HG03097 (cell line): Measurements from ENCODE around the gene DMRT1.

Experiments
- ATAC-seq: cut with Tn5 transposase; IDR thresholded peaks from one replicate; pipeline ENCODE4 v1.9.1; 2021; ENCODE audit not compliant: unreplicated experiment, low FRiP score

DMRT1 gene

GRCh38 chr9:841371-842209 is at the start of gene DMRT1:
Gene DMRT1, plus strand, starts transcription at chr9:841697. Its CDS starts 142 bp downstream, at chr9:841839.
- no peak for ATAC-seq

GRCh38 chr9:792331-793260 is 48.9 kb upstream of the DMRT1 start:
- no peak for ATAC-seq

- ATAC-seq: no peak
Measured at GRCh38 chr9:794386-794785, 47.1 kb upstream of the DMRT1 start.

DNA sequence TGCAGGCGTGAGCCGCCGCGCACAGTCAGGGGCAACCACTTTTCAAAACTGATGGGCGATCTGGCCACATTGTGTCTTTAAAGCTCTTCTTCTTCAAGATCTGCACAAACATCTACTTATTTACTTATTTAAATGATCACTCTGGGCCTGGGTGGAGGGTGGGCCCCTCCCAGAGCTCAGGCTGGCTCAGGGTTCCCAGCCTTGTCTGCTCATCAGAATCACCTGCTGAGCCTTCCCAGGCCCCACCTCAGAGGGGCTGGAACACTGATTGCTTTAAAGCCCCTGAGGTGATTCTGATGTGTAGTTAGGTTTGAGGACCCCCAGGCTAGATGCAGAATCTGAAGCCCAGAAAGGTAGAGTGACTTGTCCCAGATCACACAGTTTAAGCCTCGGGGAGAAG is 45.6 kb upstream of the DMRT1 start:
- no peak for ATAC-seq

GRCh38 chr9:800591-801150 is 40.8 kb upstream of the DMRT1 start:
- no peak for ATAC-seq

DNA sequence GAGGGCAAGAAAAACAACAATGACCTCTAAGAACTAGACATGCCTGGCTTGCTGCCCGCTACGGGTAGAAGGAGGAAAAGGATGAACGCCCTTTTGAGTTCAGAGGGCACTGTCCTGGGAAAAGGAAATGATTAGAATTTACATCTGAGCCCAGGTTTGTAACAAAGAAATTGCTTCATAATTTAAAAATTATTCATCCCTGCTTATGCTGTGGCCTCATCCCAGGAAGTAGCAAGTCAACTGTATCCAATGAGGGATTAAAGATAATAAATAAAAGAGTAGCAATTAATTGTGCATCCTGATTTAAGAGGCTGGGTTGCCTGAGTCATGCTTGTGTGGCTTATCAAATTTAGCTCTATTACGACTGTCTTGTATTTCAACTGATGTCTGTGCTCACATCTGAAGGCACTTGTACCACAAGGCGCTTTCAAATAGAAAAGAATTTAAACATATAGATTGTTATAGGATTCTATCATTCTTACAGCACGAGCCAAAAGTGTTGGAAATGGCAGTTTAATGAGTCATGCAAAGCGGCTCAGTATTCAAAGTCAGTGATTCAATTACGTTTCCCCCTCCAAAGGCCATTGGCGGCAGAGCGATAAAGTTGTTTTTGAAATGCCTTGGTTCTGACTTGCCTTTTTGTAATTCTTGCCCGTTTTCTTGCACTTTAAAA is 40.0 kb upstream of the DMRT1 start:
- ATAC-seq: no peak

- no peak for ATAC-seq
Measured at GRCh38 chr9:804026-804425, 37.5 kb upstream of the DMRT1 start.

- no peak for ATAC-seq
Measured at GRCh38 chr9:805151-805550, 36.3 kb upstream of the DMRT1 start.

- ATAC-seq: no peak
Measured at GRCh38 chr9:806285-807156, 35.0 kb upstream of the DMRT1 start.

- no peak for ATAC-seq
Measured at GRCh38 chr9:811106-811531, 30.4 kb upstream of the DMRT1 start.

GRCh38 chr9:818958-819357 is 22.5 kb upstream of the DMRT1 start:
- ATAC-seq: no peak

- no peak for ATAC-seq
Measured at GRCh38 chr9:826500-827280, 14.8 kb upstream of the DMRT1 start.

DNA sequence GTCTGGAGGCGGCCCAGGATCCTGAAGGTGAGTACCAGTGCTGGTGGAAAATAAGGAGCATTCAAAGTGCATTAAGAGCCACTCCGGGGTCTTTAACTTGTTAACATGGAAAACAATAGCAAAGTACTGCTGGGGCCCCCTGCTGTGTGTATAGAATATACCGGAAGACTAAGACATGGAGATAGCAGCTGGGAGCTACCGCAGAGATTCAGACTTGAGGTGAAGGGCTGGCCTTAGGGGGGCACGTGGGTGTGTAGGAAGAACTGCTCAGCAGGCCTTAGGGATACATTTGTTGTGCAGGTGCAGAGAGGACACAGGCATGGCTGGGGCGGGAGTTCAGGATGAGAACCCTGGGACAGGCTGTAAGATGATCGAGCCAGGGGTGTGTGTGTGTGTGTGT is 1.2 kb upstream of the DMRT1 start:
- no peak for ATAC-seq

DNA sequence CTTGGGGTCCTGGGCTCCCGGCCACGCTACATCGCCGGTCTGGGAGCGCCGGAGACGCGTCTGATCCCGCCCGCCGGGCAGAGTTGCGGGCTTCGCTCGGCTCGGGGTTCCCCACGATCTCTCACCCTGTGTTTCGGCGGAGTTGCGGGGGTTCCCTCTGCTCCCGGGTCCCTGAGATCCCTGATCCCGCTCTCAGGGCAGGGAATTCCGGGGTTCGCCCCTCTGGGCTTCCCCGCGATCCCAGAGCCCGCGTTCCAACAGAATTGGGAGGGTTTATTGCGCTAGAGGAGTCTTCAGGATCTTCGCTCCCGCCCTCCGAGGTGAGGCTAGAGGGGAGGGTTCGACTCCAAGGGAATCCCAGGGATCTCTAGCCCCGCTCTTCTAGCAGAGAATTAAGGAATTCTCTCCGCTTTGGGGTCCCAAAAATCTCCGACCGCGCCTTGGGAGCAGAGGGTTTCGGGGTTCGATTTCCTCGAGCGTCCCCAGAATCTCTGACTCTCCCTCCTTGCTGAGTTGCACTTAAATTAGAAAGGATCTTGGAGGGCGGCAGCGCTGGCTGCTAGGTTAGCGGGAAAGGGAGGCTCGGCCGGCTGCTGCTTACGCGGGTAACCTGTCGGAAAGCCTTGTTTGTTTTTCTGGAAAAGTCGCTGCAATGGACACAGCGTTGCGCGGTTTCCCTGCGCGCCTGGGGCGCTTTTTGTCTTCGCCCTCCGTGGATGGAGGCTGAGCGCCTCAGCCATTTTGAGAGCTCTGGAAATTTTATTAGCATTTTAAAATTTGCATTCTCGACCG is 1.3 kb downstream of the DMRT1 start:
- no peak for ATAC-seq

DNA sequence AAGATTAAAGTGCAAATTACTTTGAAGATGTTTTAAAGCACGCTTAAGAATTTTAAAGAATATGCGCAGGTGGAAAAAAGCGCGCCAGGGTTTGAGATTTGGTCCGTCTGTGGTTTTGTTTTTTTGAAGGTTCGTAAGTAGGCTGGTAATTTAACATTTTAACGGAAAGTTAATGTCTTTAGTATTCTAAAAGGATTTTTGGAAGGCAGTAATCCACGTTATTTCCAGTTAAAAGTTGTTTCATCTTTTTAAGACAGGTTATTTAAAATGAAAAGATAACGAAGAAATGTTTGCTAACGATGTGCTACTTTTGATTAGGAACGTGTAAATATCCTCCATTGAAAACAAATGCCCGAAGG is 1.9 kb downstream of the DMRT1 start:
- no peak for ATAC-seq

DNA sequence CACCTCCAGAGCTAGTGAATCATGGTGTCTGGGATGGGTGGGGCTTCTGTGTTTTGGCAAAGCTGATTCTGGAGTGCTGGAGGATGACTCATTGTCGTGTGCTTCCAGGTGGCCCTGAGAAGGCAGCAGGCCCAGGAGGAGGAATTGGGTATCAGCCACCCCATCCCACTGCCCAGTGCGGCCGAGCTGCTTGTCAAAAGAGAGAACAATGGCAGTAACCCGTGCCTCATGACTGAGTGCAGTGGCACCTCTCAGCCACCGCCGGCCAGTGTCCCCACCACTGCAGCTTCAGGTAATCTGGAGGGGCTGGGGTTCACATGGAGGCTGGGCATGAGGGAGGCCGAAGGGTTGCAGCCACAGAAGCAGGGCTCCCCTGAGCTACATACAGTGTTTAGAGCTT is 5.4 kb downstream of the DMRT1 start:
- ATAC-seq: no peak

GRCh38 chr9:847505-847904 is 6.0 kb downstream of the DMRT1 start:
- ATAC-seq: no peak

DNA sequence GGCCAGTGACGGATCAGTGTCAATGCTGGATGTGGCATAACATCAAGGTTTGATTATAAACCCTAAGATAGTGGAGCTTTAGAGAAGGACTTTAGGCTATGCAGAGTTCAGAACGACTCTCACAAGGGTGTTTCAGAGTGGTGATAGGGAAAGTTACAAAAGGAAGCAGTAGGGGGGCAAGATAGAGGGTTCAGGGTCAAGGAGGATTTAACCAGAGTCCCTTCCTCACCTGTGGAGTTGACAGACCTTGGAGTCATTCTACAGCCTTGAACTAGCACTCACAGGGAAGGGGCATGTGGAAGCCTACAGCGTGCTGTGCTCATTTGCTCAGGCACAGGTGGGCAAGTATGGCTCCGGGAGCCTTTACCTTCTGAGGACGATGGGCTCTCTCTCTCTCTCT is 7.9 kb downstream of the DMRT1 start:
- no peak for ATAC-seq
